GM19324 (cell line): ENCODE measurements around the gene BMPR1A.
"Not testable (repeated sequence)": the region's sequence is repeated elsewhere in the genome, so short reads cannot be mapped to it uniquely, and the experiment has no call there.

Source experiments
- ATAC-seq: cut with Tn5 transposase; IDR thresholded peaks from one replicate; pipeline ENCODE4 v1.9.1; 2021; ENCODE audit warnings: mild to moderate bottlenecking, moderate library complexity; ENCODE audit not compliant: unreplicated experiment, low FRiP score

Gene BMPR1A

GRCh38 chr10:86979296-86979818 is 222.9 kb downstream of the BMPR1A start:
- ATAC-seq, result no peak

- ATAC-seq, result no peak
Observed at GRCh38 chr10:86979977-86980448, 223.6 kb downstream of the BMPR1A start.

- not testable (repeated sequence) for ATAC-seq
Observed at GRCh38 chr10:86981020-86981419, 224.6 kb downstream of the BMPR1A start.

GRCh38 chr10:86981716-86982115 is 225.3 kb downstream of the BMPR1A start:
- no peak for ATAC-seq
